SH-SY5Y (cell line): ENCODE results near the gene CLMN.

Experiments
- GATA2 ChIP-seq: IDR thresholded peaks from 2 replicates; pipeline ENCODE4 v1.6.1; 2011; ENCODE audit warnings: mild to moderate bottlenecking, low read depth, low read length
- GATA3 ChIP-seq: IDR thresholded peaks from 2 replicates; pipeline ENCODE4 v1.6.1; 2011; ENCODE audit warnings: low read depth, mild to moderate bottlenecking, low read length, moderate library complexity

CLMN gene

GRCh38 chr14:95140060-95140858, 179.4 kb downstream of the CLMN start:
- TF ChIP-seq GATA2 (no peak), GATA3 (no peak)

GRCh38 chr14:95138876-95139275, 180.8 kb downstream of the CLMN start:
- TF ChIP-seq GATA2 (no peak), GATA3 (no peak)

GRCh38 chr14:95137804-95138167, 181.9 kb downstream of the CLMN start:
- TF ChIP-seq GATA2 = no peak
- TF ChIP-seq GATA3 = no peak

GRCh38 chr14:95137164-95137803, 182.4 kb downstream of the CLMN start:
- no peak for TF ChIP-seq GATA3

GRCh38 chr14:95136631-95137030, 183.1 kb downstream of the CLMN start:
- TF ChIP-seq GATA3 (no peak), GATA2 (no peak)

GRCh38 chr14:95134304-95134933, 185.3 kb downstream of the CLMN start:
- TF ChIP-seq GATA2 (no peak), GATA3 (no peak)

- TF ChIP-seq GATA3 (no peak), GATA2 (no peak)
Measured at GRCh38 chr14:95133282-95133681, 186.4 kb downstream of the CLMN start.

GRCh38 chr14:95132760-95133159, 186.9 kb downstream of the CLMN start:
- TF ChIP-seq GATA2 (no peak), GATA3 (no peak)
